ENCODE results near the gene TAF3.

DNA sequence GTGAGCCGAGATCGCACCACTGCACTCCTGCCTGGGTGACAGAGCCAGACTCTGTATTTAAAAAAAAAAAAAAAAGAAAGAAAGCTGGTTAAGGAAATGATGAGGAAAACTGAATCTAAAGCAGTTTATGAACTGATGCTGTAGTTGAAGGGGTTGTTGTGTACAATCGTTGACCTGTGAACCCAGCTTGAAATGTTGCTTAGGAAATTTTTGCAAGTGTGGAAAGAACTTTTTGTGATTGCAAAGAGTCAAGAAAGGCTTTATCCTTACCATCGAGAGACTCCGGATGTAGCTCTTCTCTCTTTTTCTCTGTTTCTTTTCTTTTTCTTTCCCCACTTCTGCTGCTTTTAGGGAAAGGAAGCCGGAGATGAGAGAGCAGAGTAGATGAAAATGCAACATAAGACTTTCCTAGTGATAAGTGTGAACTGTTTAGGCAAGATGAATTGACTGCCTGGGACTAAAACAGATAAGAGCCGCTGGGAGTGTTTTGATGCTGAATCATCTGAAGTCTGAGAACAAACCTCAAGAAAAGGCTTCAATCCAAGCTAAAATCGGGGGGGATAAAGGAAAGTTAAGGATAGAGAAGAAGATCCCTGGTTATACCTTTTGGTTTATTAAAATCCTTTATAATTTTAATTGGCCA, 69.0 kb downstream of the TAF3 start:
- no peak for TF ChIP-seq CTCF (IDR thresholded peaks at IDR 0.05; ENCODE audit: insufficient read depth, low read length, poor library complexity, severe bottlenecking)
- TF ChIP-seq EZH2phosphoT487 (conservative IDR thresholded peaks at IDR 0.05; ENCODE audit: low read length), result no peak

Measured in SU-DHL-6 (cell line).